Measurements from ENCODE around the gene MOGAT2.
A peak's percentile ranks its signal among the peaks of the same experiment; 100 is the strongest.

The MOGAT2 gene

DNA sequence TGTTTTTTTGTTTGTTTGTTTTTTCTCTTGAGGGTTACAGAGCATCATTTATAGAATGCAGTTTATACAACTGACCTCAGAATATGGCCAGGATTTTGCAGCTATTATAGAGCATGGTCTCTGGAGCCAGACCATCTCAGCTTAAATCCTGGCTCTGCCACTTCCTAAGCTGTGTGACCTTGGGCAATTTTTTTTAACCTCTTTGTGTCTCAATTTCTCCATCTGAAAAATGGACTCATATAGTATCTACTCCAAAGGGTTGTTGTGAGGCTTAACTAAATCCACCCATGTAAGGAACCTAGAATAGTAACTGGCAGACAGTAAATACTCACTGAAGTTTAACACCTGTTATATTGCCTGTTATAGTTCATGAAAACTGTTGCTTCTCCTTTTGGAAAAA, 42.6 kb downstream of the MOGAT2 start:
- DNase-seq: no peak

DNA sequence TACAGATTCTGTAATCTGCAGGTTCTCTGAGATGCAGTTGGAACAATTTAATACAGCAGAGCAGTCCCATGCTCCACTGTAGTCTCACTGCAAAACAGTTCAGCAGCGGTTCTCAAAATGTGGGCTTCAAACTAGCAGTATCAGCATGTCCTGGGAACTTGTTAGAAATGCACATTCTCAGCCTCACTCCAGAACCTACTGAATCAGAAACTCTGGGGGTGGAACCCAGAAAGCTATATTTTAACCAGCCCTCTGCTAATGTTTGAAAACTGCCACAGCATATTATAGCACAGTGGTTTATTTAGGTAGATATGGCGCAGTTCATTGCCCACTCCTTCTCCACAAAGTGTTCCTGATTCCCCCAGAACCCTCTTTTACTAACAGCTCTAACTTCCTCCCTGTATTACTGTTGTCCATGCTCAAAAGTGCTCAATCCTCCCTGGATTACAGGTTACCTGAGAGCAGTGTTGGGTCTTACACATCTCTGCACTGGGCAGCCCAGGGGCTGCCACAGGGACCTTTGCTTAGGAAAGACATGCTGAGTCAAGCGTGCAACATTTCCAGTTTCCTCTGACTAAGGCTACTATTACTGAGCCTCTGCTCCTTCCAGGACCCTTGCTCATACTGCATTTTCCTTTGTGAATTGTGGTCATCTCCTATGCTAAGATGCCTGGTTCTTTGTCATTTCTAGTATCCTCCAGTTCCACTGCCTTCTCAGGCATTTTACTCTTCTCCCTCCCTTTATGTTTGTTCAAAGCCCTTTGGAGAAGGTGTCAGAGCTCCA, 43.3 kb downstream of the MOGAT2 start:
- DNase-seq: no peak

DNA sequence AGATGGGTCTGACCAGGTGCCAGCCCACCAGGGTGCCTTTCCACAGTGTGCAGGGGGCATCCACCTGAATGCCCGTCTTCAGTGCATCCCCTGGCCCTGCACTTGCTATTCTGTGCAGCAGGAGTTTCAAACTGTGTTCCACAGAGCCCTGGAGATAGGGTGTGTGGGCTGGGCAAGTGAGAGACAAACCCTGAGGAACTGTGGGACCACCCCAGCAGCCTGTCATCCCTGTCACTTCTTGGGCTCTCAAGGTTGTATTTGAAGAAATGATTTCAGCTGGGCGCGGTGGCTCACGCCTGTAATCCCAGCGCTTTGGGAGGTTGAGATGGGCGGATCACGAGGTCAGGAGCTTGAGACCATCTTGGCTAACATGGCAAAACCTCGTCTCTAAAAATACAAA, 44.5 kb downstream of the MOGAT2 start:
- DNase-seq: no peak

DNA sequence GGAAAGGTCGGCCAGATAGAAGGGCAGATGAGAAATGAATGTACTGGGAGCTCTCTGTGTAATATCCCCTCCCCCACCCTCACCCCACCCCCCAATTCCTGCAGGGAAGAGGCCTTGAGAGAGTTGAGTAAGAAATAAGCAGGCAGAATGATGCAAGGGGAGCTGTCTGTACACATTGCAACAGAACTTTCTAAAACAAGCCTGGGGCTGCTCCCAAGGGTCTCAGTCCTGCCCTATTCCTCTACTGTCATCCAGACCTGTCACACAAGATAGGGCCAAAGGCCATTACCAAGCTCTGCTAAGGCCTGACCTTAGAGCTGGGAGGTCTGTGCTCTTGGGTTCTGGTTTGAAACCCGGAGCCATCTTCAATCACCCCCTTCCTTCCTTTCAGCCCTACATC, 45.2 kb downstream of the MOGAT2 start:
- no peak for DNase-seq

DNA sequence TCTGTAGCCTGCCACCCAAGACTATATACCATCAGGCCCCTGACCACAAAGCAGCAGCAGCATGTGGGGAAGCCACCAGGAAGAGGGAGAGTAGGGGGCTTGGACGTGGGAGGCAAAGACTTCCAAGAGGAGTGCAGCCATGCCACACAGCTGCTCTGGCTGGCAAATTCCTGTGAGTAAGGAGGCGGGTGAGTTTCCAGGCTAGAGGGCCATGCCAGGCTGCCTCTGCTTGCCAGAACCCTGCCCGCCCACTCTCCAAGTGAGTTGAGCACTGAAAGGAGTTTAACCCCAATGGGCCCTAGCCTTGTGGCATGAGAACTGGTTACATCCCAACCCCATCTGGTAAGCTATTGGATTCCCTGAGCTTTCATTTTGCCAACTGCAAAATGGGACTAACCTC, 46.2 kb downstream of the MOGAT2 start:
- DNase-seq: no peak

DNA sequence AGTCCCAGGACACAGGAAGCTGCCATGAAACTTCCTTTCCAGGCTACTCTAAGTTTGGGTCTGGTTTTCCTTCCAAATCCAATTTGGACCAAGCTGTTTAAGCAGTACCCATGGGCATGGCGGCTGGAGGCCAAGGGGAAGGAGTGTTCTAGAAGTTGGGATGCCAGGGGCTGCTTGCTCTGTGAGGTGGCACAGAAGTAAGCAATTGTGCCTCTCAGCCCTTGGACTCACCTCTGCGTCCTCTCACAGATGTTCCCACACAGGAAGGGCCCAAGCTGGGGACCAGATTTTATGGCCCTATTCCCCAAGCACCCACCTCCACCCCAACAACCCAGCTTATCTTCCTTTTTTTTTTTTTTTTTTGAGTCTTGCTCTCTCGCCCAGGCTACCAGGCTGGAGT, 47.5 kb downstream of the MOGAT2 start:
- DNase-seq: no peak

DNA sequence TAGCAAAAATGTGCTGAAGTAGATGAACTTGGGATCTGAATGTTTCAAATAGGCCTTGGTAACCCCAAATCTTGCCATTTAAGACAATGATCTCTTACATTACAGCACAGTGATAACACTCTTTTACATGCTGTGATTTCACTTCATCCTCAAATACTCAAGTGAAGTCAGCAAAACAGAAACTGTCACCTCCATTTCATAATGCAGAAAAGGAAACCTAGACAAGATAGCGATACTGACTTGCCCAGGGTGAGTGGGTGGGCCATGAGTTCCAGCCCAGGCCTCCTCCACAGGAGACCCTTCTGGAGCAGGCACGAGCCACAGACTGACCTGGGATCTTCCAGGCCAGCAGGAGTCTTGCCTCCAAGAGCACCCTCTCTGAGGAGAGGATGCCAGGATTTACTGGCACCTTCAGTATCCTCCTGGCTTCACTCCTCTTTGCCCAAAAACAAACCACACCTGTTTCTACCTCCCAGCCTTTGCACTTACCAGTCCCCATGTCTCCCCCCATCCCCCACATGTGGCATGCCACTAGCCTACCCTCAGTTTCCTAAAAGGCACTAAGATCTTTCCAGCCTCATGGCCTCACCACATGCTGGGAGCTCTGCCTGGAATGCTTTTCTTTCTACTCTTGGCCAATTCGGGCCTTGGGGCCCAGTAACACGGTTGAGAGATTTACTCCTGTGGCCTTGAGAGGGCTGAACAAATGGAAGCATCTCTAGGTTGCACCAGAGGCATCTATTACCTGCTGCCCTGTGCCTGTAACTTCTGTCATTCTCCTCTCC, 49.0 kb downstream of the MOGAT2 start:
- DNase-seq: no peak

DNA sequence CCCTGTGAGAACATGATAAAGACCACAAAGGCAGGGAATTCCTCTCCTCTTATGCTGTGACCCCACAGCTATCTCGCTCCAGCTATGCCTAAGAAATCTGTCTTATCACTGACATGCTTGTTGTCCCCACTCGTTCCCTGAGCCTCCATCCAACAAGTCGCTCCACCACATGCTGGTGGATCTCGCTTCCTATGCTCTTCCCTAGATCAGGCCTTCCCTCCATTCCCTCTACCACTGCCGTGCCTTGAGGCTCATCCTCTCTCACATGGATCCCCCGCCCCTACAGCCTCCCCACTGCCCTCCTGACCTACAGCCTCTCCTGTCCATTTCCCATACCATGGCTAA, 49.6 kb downstream of the MOGAT2 start:
- no peak for DNase-seq

DNA sequence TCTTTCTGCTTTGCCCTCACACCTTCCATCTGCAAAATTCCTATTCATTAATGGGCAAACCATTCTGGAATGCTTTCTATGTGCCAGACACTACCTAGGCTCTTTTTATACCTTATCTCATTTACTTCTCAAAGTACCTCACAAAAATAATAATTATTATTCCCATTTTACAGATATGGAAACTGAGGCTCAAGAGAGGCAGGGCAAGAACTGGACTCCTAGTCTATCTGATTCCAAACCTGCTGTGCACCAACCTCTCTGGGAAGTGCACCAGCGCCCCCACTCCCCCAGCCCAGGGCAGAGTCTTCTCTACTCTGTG, 50.1 kb downstream of the MOGAT2 start:
- DNase-seq: no peak

DNA sequence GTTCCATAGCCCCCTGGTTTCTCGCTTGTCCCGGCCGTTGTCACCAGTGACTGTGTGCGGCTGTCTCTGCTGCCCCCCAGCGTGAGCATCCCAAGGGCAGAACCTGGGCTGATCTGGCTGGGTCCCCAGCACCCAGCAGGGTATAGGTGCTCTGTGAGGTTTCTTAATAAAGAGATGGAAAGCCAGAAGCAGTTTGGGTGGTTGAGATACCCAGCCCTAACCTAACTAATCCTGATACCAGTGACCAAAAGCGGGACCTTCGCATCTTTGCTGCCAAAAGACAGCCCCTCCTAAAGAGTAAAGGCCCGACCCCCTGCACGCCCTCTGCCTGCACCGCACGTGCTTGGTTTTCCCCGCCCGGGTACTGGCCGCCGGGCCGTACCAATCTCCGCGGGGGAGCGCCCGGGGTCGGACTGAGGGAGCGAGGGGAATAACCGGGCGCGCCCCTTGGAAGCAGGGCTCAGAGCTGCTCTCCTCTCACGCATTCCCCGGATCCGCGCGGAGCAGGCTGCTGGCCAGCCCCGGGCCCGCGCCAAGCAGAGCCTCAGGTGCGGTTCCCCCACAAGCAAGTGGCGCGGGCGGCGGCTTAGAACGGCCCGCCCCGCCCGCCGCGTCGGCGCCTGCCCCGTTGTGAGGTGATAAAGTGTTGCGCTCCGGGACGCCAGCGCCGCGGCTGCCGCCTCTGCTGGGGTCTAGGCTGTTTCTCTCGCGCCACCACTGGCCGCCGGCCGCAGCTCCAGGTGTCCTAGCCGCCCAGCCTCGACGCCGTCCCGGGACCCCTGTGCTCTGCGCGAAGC, 50.7 kb downstream of the MOGAT2 start, which contains the start of gene DGAT2:
TSS of gene DGAT2 (plus strand) at position 667 of the 797 bp plus-strand sequence. CDS start 214 bp downstream, outside the sequence.
- DNase-seq: peak; percentile 33

DNA sequence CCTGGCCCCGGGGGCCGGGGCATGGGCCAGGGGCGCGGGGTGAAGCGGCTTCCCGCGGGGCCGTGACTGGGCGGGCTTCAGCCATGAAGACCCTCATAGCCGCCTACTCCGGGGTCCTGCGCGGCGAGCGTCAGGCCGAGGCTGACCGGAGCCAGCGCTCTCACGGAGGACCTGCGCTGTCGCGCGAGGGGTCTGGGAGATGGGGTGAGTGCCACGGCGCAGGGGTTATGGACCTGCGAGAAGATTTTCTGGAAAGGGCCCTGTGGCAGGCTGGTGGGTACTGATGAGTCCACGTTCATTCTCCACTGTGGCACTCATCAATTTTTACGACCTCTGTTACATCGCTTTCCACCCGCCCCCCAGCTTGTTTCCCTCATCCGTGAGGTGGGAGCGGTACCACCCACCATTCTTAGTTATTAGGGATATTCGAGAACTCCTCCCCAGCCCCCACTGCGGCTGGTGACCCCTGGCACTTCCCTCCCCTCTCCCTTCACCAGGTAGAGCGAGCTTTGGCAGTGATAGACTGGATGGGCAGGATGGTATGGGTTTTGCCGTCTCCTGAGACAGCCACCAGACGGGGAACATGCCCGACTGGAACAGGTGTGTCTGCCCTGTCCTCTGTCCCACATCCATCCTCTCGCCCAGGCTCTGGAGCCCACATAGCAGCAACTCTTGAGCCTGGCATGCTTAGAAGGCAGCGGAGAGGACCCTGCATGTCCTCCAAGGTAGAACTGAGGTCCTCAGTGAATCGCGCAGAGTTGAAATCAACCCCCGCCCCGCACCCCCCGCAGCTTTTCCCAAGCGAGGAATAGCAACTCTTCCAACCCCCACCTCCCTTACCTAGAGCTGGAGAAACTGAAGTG, 51.5 kb downstream of the MOGAT2 start:
- no peak for DNase-seq

DNA sequence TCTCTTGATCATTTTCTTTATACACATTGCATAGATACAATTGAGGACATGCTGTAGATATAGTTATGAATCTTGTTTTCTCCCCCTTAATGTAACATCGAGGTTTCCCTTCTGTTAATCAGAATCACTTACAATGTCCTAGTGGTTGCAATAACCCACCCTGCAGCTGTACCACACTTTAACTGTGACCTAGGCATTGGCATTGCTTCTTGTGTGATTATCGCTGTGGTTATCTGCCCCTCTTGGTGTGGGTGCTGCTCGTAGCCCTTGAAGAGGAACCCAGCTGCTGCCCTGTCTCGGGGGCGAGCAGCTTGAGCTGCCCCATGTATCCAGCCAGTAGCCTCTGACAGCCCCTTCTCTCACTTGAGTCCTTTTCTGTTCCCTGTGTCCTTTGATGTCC, 52.5 kb downstream of the MOGAT2 start:
- no peak for DNase-seq

DNA sequence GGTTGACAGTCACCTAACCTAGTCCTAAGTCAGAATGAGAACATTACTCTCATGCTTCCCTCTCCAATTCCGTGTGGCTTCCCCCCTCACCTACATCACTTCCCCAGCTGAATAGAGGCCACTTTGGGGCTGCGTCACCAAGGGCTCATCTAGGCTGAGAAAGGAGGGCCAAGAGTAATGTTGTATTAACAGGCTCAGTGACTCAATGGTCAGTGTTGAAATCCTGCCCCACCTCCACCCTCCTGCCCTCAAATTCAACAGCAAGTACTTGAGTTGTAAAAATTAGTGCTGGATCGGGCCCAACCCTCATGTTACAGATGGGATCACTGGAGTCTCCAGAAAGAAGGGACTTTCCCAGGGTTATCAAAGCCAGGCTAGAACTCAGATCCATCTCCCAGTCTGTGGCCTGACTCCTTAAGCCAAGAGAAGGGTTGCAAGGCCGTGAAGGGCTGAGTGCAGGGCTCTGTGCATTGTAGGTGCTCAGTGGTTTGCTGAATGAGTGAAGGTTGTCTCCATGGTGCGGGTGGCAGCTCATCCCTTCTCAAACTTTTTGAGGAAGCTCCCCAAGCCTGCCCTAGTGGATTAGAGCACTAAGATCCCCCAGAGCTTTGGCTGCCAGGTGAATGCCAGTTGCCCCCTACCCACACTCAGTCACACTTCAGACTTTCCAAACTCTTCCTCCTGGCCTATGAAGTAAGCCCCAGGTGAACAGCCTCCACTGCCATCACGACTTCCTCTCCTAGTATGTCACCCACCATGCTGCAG, 54.2 kb downstream of the MOGAT2 start:
- no peak for DNase-seq

DNA sequence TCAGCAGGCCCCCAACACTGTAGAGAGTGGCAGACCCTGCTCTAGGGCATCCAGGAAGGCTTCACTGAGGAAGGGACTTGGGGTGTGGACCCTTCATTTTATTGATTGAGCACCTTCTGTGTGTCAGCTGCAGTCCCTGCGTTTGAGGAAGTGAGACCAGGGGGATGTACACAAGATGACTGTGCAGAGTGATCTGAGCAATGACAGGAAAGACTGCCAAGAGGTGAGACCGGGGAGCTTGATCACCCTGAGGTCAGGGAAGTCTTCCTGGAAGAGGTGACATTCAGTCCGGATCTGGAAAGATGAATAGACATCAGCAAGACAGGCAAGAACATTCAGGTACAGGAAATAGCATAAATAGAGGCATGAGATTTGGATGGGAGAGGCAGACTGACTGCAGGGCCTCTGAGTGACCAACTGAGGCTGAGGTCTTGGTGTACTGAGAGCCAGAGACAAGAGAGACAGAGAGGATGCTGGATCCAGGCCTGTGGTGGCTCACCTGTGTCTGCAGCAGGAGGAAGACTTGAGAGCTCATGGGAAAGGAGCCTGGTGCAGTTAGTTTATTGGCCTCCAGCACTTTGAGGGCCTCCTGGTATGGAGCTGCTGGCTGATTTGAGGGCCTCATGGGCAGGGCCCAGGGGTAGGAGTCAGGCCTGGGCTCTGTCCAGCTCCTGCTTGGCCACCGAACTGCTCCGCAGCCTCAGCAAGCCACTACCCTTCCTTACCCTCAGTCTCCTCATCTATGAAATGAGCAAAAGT, 56.1 kb downstream of the MOGAT2 start:
- DNase-seq: no peak

DNA sequence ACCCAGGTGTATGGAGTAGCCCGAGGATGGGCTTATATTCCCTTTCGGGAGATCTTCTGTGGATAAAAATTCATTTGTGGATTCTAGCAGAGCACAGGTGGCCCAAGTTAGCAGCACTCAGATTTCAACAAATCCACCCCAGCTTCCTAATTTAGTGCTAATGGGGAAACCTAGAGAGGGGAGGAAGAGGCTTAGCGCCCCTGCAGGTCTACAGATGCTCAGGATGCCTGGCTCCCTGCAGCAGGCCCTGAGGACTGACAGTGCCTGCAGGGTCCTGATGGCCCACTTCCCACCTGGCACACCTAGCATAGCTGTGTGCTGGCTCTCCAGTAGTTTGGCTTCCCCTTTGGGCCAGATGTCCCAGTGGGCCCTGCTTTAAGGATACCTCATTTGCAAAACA, 57.4 kb downstream of the MOGAT2 start:
- DNase-seq: no peak

DNA sequence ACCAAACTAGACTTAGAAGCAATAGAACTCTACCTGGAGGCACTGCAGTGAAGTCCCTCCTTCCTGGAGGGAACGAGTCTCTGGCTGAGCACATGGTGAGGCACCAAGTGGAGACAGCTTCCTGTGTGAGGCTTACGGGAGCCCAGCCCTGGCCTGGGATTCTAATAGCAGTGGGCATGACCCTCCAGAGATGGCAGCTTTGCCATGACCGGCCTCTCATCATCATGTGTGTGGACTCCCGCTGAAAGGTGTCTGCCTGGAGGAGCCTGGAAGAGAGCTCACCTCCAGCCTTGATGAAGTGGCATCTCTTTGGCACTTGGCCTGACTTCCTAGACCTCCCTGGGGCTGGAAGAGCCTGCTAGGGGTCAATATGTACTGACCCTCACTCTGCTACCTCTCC, 58.9 kb downstream of the MOGAT2 start:
- no peak for DNase-seq

DNA sequence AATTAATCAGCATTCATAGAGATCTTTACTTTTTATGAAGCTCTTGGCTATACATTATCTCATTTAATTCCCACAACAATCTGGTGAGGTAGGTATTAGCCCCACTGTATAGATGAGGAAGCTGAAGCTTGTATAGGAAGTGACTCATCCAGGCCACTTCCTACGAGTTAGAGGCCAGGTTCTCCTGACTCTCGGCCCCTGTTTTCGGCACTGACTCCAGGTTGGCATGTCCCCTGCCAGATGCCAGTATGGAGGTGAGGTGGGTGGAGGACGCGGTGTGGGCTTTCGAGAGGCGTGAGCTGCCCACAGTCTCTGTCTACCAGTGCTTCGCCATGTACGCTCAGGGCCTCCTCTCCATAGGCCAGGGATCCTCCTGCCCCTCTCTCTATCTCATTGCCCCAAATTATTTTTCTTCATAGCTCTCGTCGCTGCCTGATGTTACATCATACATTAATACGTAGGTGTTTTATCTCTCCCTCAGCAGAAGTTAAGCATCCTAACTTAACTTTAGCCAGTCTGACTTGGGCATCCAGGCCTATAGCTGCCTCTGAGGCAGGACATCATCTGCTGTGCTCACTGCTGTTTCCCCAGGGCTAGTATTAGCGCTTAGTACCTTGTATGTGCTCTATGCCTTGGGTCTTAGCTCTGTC, 59.9 kb downstream of the MOGAT2 start:
- DNase-seq: no peak

DNA sequence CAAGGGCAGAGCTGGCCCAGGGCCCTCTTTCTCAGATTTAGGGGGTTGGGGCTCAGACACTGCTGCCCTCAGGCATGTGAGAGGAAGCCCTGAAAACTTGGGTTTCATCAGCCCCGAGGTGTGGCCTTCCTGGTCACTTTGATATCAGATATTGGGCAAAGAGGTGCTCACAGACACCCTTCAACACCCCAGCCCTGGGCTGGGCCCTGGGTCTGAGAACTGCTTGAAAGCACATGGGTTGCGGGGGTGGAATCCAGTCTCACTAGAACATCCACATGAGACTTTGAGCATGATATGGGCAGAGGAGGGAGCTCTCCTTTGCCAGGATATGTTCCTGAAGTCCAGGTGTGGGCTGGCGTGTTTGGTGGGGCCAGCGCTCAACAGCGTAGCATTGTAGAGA, 61.3 kb downstream of the MOGAT2 start:
- DNase-seq: no peak

DNA sequence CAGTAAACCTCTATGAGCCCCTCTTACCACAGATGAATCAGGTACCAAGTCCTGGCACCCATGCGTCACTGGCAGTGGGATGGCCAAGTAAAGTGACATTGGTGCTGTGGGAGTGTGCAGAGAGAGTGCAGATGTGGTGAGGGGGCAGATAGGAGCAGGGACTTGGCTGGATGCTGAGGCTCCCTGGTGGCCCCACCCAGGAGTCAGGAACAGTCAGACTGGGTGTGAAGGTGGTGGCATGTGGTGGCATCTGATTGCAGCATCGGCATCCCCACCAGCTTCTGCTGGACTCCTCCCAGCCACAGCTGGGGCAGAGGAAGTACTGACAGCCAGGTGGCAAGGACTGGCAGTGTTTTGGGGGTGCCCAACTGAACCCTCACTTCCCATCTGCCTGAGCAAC, 62.3 kb downstream of the MOGAT2 start:
- DNase-seq: no peak

DNA sequence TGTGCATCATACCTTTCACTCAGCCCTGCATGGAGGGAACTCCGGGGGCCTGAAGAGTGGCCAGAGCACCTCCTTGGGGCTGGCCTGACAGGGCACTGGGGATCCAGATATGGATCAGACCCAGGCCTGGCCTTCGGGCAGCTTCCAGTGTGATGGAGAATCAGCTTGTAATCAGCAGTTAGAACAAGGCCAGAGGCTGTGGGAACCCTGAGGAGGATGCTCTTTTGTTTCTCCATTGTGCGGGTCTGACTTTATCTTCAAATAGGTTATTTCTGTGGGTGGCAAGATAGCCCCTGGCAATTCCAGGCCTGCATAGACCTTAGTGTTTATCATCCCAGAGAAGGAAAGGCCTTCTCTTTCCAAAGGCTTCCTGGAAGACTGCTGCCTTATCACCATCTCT, 63.2 kb downstream of the MOGAT2 start:
- DNase-seq: no peak

DNA sequence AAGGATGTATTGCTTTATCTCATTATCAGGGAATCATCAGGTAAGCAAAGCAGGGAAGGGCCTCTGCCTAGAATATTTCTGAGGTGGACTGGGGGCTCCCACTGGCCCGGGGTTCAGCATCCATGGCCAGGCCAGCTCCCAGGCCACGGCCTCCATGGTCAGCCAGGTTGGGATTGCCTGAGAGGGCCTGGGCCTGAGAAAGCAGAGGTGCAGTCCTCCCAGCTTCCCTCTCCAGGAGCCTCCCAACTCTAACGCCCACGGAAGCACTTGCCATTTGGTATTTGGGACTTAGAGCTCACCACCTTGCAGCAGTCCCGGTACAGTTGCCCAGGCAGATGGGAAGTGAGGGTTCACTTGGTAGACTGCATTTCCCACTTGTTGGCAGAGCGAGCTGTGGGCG, 63.7 kb downstream of the MOGAT2 start:
- DNase-seq: no peak
